IPS-20b (cell line): Measurements from ENCODE around the gene NPAS3.

Experiments used
- H3K27ac ChIP-seq: one replicate; pipeline ENCODE4 v1.5.1; 2013; ENCODE audit warnings: low read length
- H3K27me3 ChIP-seq: 2 replicates; pipeline ENCODE4 v1.6.1; 2013; ENCODE audit warnings: mild to moderate bottlenecking, low read length, inconsistent platforms; ENCODE audit not compliant: insufficient read depth
- H3K36me3 ChIP-seq: 2 replicates; pipeline ENCODE4 v1.6.1; 2013; ENCODE audit warnings: low read depth, mild to moderate bottlenecking, inconsistent platforms, low read length, moderate library complexity; ENCODE audit not compliant: insufficient read depth
- H3K4me1 ChIP-seq: 2 replicates; pipeline ENCODE4 v1.6.1; 2013; ENCODE audit warnings: mild to moderate bottlenecking, control low read depth, inconsistent platforms, low read length, moderate library complexity; ENCODE audit not compliant: insufficient read depth
- H3K4me3 ChIP-seq: 2 replicates; pipeline ENCODE4 v1.5.1; 2013; ENCODE audit warnings: mild to moderate bottlenecking, low read length, inconsistent platforms
- H3K9ac ChIP-seq: 2 replicates; pipeline ENCODE4 v1.6.1; 2013; ENCODE audit warnings: low read depth, mild to moderate bottlenecking, inconsistent platforms, low read length, moderate library complexity
- H3K9me3 ChIP-seq: 2 replicates; pipeline ENCODE4 v1.6.1; 2013; ENCODE audit warnings: mild to moderate bottlenecking, low read depth, low read length, inconsistent platforms; ENCODE audit not compliant: insufficient read depth

Gene NPAS3

GRCh38 chr14:33134975-33135374, 196.3 kb downstream of the NPAS3 start:
- H3K4me1 ChIP-seq: peaks cover 11% of the 10 kb centered on the region; the same call in 1 of the 2 replicates
- H3K27me3 ChIP-seq: no peaks in the 10 kb centered on the region
- H3K4me3 ChIP-seq: no peak overlapping the region
- no peak overlapping the region for H3K9ac ChIP-seq
- no peaks in the 10 kb centered on the region for H3K9me3 ChIP-seq
- no peak overlapping the region for H3K27ac ChIP-seq
- no peaks in the 10 kb centered on the region for H3K36me3 ChIP-seq

- H3K27me3 ChIP-seq: no peaks in the 10 kb centered on the region
- no peak overlapping the region for H3K4me3 ChIP-seq
Measured at GRCh38 chr14:33150666-33151428, 212.2 kb downstream of the NPAS3 start.

GRCh38 chr14:33163109-33163508, 224.4 kb downstream of the NPAS3 start:
- H3K27me3 ChIP-seq: no peaks in the 10 kb centered on the region
- H3K9me3 ChIP-seq: no peaks in the 10 kb centered on the region
- no peak overlapping the region for H3K4me3 ChIP-seq
- H3K9ac ChIP-seq: no peak overlapping the region
- H3K4me1 ChIP-seq: peaks cover 18% of the 10 kb centered on the region
- H3K36me3 ChIP-seq: no peaks in the 10 kb centered on the region
- H3K27ac ChIP-seq: no peak overlapping the region

More at GRCh38 chr14:33150666-33151428, 212.2 kb downstream of the NPAS3 start:
- Histone ChIP-seq H3K9me3 (no peaks in the 10 kb centered on the region), H3K36me3 (no peaks in the 10 kb centered on the region), H3K4me1 (no peaks in the 10 kb centered on the region), H3K9ac (no peak overlapping the region), H3K27ac (no peak overlapping the region)

- Histone ChIP-seq H3K9ac (no peak overlapping the region), H3K27ac (no peak overlapping the region), H3K4me1 (peaks cover 18% of the 10 kb centered on the region), H3K9me3 (no peaks in the 10 kb centered on the region), H3K36me3 (no peaks in the 10 kb centered on the region), H3K4me3 (no peak overlapping the region), H3K27me3 (no peaks in the 10 kb centered on the region)
Measured at GRCh38 chr14:33163600-33163999, 224.9 kb downstream of the NPAS3 start.

- Histone ChIP-seq H3K36me3 (no peaks in the 10 kb centered on the region), H3K27me3 (no peaks in the 10 kb centered on the region), H3K4me1 (peaks cover 18% of the 10 kb centered on the region), H3K4me3 (no peak overlapping the region), H3K9ac (peak overlapping the region; percentile 14; the same call in 1 of the 2 replicates), H3K27ac (no peak overlapping the region), H3K9me3 (no peaks in the 10 kb centered on the region)
Measured at GRCh38 chr14:33165144-33165925, 226.7 kb downstream of the NPAS3 start.

- Histone ChIP-seq H3K27ac (no peak overlapping the region), H3K4me1 (peaks cover 18% of the 10 kb centered on the region), H3K4me3 (no peak overlapping the region), H3K27me3 (no peaks in the 10 kb centered on the region), H3K9me3 (no peaks in the 10 kb centered on the region), H3K36me3 (no peaks in the 10 kb centered on the region), H3K9ac (no peak overlapping the region; the same call in 1 of the 2 replicates)
Measured at GRCh38 chr14:33165926-33166289, 227.2 kb downstream of the NPAS3 start.

GRCh38 chr14:33175951-33176350, 237.3 kb downstream of the NPAS3 start:
- Histone ChIP-seq H3K27me3 (no peaks in the 10 kb centered on the region), H3K27ac (no peak overlapping the region), H3K4me3 (no peak overlapping the region), H3K36me3 (no peaks in the 10 kb centered on the region), H3K9ac (no peak overlapping the region), H3K4me1 (no peaks in the 10 kb centered on the region), H3K9me3 (no peaks in the 10 kb centered on the region)

- H3K36me3 ChIP-seq: no peaks in the 10 kb centered on the region
- no peak overlapping the region for H3K4me3 ChIP-seq
Measured at GRCh38 chr14:33184587-33184986, 245.9 kb downstream of the NPAS3 start.

GRCh38 chr14:33186656-33187055, 248.0 kb downstream of the NPAS3 start:
- no peak overlapping the region for H3K9ac ChIP-seq
- no peak overlapping the region for H3K4me3 ChIP-seq
- H3K4me1 ChIP-seq: no peaks in the 10 kb centered on the region
- H3K27me3 ChIP-seq: no peaks in the 10 kb centered on the region
- H3K9me3 ChIP-seq: no peaks in the 10 kb centered on the region
- H3K27ac ChIP-seq: no peak overlapping the region
- no peaks in the 10 kb centered on the region for H3K36me3 ChIP-seq

More at GRCh38 chr14:33184587-33184986, 245.9 kb downstream of the NPAS3 start:
- Histone ChIP-seq H3K27ac (no peak overlapping the region), H3K4me1 (no peaks in the 10 kb centered on the region), H3K9ac (no peak overlapping the region), H3K9me3 (no peaks in the 10 kb centered on the region), H3K27me3 (no peaks in the 10 kb centered on the region)

- no peaks in the 10 kb centered on the region for H3K9me3 ChIP-seq
- H3K4me1 ChIP-seq: no peaks in the 10 kb centered on the region
- H3K36me3 ChIP-seq: no peaks in the 10 kb centered on the region
- H3K27me3 ChIP-seq: no peaks in the 10 kb centered on the region
- H3K27ac ChIP-seq: no peak overlapping the region
- no peak overlapping the region for H3K4me3 ChIP-seq
- no peak overlapping the region for H3K9ac ChIP-seq
Measured at GRCh38 chr14:33188880-33189279, 250.2 kb downstream of the NPAS3 start.

- Histone ChIP-seq H3K4me3 (no peak overlapping the region), H3K36me3 (no peaks in the 10 kb centered on the region), H3K4me1 (no peaks in the 10 kb centered on the region), H3K27ac (no peak overlapping the region), H3K9ac (no peak overlapping the region), H3K9me3 (no peaks in the 10 kb centered on the region), H3K27me3 (no peaks in the 10 kb centered on the region)
Measured at GRCh38 chr14:33191855-33192254, 253.2 kb downstream of the NPAS3 start.

GRCh38 chr14:33194551-33194950, 255.9 kb downstream of the NPAS3 start:
- Histone ChIP-seq H3K9me3 (peaks cover 6% of the 10 kb centered on the region; the same call in 1 of the 2 replicates), H3K27me3 (no peaks in the 10 kb centered on the region), H3K4me1 (no peaks in the 10 kb centered on the region), H3K27ac (no peak overlapping the region), H3K4me3 (no peak overlapping the region), H3K36me3 (no peaks in the 10 kb centered on the region), H3K9ac (no peak overlapping the region)
